ENCODE measurements around the gene MMP24OS.

DNA sequence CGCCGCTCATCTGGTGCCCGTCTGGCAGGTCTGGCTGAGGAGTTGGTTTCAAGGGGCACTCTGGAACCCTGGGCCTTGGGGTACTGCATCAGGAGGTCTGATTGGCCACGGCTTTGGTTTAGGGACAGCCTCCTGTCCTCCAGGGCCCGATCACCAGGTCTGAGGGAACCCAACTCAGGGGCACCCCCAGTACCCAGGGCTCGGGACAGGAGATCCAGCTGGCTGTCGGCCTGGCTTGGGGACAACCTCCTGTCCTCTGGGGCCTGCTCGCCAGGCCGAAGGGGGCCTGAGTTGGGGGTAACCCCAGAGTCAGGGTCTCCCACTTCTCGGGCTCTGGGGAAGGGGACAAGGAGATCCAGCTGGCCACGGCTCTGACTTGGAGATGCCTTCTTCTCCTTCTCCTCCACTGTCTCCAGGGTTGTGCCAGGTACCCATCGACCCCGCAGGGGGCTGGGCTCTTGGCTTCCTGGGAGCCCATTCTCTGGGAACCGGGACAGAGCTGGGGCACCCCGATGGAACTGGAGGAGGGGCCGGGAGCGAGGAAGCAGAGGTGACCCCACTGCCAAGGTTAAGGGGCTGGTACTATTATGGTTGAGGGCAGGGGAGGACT, 9.1 kb upstream of the MMP24OS start:
- TF ChIP-seq, protein P1, sequence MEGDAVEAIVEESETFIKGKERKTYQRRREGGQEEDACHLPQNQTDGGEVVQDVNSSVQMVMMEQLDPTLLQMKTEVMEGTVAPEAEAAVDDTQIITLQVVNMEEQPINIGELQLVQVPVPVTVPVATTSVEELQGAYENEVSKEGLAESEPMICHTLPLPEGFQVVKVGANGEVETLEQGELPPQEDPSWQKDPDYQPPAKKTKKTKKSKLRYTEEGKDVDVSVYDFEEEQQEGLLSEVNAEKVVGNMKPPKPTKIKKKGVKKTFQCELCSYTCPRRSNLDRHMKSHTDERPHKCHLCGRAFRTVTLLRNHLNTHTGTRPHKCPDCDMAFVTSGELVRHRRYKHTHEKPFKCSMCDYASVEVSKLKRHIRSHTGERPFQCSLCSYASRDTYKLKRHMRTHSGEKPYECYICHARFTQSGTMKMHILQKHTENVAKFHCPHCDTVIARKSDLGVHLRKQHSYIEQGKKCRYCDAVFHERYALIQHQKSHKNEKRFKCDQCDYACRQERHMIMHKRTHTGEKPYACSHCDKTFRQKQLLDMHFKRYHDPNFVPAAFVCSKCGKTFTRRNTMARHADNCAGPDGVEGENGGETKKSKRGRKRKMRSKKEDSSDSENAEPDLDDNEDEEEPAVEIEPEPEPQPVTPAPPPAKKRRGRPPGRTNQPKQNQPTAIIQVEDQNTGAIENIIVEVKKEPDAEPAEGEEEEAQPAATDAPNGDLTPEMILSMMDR (IDR thresholded peaks at IDR 0.05), result no peak
- TF ChIP-seq EZH2 (IDR thresholded peaks at IDR 0.05), result no peak

All from neural progenitor cell (in vitro differentiated cells).